GM19372 (cell line): ENCODE data around the gene METRN.
A peak's percentile ranks its signal among the peaks of the same experiment; 100 is the strongest.

Experiments used
- ATAC-seq: cut with Tn5 transposase; IDR thresholded peaks from one replicate; pipeline ENCODE4 v1.9.1; 2021; ENCODE audit warnings: mild to moderate bottlenecking, low read depth, moderate library complexity; ENCODE audit not compliant: unreplicated experiment

The METRN gene

GRCh38 chr16:721765-722540 lies 7.0 kb downstream of the METRN start:
- no peak for ATAC-seq

GRCh38 chr16:722835-723633 lies 8.1 kb downstream of the METRN start:
- ATAC-seq = no peak

DNA sequence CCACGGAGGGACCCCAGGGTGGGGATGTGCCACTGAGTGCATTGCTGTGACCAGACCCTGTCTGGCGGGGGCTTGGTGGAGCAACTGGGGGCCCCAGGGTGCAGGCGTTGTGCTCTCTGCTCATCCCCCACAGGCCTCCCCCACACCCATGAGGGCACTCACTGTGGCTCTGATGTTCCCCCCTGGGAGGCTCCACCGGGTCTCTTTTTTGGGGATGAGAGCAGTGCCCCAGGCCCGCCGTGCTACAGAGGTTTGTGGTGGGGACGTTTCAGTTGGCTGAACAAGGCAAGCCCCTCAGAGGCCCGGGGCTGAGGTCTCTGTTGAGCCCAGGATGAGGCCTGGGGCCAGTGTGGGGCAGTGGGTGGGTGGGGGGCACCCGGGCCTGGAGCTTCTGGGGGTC lies 8.8 kb downstream of the METRN start:
- ATAC-seq = no peak

DNA sequence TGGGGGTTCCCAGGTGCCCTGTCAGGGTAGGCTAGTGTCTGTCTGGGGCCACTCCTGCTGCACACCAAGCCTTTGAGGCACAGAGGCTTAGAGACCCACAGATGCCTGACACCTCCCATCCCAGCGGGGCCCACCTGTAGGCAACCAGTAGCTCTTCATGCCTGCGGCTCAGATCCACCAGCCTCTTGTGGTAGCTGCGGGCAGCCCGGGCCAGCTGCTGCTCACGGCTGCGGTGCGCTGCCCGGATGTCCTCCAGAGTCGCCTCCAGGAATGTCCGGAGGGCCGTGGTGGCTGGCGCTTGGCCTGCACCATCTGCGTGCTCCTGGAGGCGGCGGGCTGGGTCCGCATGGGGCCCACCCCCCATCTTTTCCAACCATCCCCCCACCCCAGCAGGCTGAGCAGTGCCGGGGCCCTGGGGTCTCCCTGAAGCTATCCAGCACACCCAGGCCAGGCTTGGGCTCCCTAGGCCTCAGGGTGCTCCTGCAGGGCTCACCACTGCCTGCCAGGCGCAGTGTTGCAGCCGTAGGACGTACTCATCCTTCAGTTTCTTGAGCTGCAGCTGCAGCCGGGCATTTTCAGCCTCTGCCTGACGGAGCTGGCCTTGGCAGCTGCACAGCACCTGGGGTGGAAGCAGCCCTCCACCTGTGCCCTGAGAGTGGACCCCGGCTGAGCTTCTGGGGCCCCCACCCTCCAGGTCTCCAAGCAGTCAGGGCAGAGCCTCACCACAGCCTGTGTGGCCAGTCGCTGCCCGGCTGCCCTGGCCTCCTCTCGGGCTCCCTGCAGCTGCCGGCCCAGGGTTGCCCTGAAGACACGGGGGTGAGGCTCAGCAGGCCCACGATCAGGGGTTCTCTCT lies 9.5 kb downstream of the METRN start:
- no peak for ATAC-seq

DNA sequence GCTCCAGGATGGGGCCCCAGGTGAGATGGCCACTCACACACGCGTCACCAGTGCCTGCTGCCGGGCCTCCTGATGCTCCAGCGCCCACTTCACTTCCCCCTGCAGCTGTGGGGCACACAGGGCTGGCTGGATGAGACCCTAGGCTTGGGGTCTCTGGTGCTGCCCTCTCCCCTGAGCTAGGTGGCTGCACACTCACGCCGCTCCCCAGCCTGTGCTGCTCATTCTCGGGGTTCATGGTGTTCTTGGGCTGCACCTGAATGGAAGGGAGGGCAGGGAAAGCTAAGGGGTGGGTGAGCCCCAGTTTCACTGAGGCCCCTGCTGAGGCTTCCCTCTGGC lies 10.1 kb downstream of the METRN start:
- ATAC-seq = no peak

DNA sequence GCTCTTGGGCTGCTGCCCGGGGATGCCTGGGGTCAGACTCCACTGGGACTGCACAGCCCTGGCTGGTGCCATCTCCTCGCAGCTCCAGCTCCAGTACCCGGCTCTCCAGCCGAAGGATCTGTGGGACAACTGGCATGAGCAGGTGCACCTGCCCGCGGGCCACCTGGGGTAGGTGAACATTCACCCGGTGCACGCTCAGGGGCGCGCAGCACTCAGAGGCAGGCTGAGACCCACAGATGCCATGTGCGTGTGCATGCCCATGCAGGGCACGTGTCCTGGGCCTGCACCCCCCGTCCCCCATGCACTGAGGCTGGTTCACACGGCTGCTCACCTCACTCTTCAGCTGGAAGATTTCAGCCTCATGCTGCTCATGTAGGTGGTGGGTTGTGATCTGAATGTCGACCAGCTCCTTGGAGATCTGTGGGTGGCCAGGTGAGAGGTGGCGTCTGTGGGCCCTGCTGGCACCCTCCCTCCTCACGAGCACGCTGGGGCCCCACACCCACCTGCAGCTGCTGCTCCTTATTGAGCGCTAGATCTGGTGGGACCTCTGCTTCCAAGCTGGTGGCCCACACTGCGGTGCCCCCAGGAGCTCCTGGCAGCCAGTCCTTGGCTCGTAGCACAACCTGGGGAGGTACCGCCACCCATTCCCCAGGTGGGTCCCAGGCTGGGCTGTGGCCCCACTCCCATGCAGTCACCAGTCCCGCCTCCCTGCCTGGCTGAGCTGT lies 10.7 kb downstream of the METRN start:
- ATAC-seq = no peak

DNA sequence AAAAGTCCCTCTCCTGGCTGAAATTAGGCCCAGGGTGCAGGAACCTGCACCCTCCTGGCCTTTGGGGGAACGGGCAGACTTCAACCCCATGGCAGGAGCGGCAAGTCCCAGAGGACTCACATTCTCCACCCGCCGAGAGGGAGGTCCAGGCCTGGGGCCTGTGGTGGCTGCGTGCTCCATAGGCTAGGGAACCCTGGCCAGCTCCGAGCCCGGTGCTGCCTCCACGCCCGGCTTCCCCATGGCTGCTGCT lies 11.2 kb downstream of the METRN start:
- ATAC-seq = no peak

- ATAC-seq = no peak
These were observed 11.7 kb downstream of the METRN start, which contains the start of the genes CCDC78 and HAGHL for GRCh38 chr16:726438-727290. Gene CCDC78 (minus strand): TSS chr16:726443. CDS start chr16:726367, 76 bp downstream. Gene HAGHL (plus strand): TSS chr16:727106. CDS start chr16:727510, 404 bp downstream.

GRCh38 chr16:727291-727977 lies 12.5 kb downstream of the METRN start:
- no peak for ATAC-seq

GRCh38 chr16:728131-728889 lies 13.4 kb downstream of the METRN start:
- ATAC-seq = peak; percentile 42

GRCh38 chr16:728890-729744 lies 14.2 kb downstream of the METRN start:
- ATAC-seq = no peak

GRCh38 chr16:729768-730665 lies 15.1 kb downstream of the METRN start:
- ATAC-seq = no peak

DNA sequence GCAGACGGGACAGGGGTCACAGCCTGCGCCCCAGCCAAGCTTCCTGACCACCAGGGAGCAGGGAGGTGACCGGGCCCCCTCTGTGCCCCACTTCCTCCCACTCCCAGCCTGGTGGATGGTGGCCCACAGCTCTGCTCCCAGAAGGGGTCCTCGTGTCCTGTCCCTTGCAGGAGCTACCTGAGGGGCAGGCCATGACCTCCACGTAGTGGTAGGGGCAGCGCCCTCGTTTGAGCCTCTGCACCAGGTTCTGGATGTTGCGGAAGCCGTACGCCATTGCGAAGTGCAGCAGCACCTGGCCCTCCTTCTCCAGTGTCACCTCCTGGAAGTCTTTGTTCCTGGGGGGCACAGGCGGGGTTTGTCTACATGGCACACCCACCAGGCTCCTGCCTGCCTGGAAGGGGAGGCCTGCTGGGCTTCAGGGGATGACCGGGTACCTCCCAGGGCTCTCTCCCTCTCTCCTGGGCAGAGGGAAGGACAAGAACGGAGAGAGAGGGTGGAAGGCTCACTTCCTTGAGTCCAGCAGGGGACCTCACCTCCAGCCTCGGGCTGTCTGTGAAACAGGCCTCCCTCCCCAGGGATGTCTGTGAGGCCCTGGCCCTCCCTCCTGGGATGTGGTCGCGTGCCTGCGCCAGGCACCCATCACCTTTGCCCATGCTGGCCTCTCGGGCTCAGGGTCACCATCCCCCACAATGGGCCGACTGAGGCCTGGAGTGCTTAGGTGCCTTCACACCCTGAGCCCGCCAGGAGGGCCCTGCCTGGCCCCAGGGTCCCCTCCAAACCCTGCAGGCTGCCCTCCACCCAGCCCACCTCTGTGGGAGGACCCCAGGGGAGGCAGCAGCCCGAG lies 16.0 kb downstream of the METRN start:
- ATAC-seq = no peak

DNA sequence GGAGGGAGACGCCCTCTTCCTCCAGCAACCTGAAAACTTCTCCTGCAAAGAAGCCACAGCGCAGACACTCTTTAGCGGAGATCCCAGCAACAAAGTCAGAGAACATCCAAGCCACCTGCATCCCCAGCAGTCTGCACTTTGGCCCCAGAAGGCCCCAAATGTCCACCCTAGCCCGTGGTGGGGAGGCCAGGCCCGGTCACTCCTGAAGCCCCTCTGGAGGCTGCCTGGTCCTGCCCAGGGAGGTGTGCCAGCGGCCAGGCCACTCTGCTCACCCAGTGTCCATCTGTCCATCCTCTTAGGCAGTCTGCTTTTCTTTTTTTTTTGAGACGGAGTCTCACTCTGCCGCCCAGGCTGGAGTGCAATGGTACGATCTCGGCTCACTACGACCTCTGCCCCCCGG lies 17.4 kb downstream of the METRN start:
- no peak for ATAC-seq

DNA sequence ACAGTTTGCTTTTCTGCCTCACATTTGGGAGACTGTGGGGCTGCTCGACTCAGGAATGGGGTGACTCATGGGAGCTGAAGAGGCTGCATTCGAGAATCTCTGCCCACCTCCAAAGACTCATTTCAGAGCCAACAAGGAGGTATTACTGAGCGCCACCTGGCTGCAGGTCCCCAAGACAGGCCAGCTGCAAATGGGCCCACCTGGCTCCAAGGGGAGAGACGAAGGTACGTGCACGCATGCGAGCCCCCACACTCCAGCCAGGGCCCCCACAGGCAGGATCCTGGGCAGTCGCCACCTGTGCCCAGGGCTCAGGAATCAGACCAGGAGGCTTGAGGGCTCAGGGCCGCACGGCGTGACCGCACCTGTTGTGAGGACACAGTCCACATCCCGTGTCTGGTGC lies 18.0 kb downstream of the METRN start:
- ATAC-seq = no peak
